Measurements from ENCODE around the gene HRH2.

Gene HRH2

DNA sequence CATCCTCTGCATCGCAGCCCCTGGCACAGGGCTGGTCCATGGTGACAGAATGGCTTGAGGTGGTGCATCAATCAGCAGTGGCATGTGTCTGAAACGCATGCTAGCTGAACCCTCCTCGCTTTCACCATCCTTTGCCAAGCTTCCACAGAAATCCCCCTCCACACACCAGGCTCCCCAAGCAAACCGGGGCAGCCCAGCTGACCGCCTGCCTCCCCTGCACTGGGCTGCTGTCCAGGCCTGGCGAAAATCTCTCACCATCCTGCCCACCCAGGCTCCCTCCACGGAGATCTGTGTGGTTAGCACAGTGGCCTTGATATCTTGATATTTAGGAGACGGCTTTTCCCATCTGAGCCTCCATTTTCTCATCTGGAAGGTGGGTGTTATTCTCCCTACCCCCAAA lies 905 bp upstream of the HRH2 start:
- H3K27ac ChIP-seq, result no peak overlapping the region
- TF ChIP-seq CTCF (conservative IDR thresholded peaks at IDR 0.05), result no peak

GRCh38 chr5:175658299-175659145 lies 651 bp downstream of the HRH2 start:
- H3K27ac ChIP-seq, result no peak overlapping the region
- TF ChIP-seq CTCF (conservative IDR thresholded peaks at IDR 0.05), result no peak

DNA sequence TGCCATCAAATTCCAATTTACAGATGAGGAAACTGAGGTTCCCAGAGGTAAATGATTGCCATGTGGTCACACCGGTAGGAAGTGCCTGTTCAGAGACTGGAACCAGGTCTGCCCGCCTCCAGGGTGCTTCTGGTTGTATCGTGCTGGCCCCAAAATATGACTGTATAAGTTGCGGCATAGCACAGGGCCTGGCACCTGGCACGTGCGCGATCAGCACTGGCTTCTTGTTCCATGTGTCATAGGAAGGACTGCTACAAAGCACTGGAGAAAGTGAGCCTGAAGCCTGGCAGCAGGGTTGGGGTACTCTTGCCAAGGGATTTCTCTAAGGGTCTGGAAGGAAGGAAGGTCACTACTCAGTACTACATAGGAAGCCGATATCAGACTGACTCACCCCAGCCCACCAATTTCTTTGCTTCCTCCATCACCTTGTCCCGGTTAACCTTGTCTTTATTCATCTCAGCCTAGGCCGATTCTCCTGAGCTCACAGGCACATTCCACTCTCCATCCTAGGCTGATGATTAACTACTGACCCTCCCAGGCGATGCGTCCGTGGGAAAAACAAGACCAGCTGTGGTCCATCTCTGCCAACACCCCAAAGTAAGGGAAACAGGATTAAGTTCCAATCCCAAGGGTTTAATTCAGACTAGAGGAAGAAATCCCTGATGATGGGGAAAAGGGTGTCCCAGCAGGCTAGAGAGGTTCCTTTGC lies 1.8 kb downstream of the HRH2 start:
- H3K27ac ChIP-seq, result no peak overlapping the region

GRCh38 chr5:175663186-175664184 lies 5.6 kb downstream of the HRH2 start:
- no peak overlapping the region for H3K27ac ChIP-seq
- no peak for TF ChIP-seq CTCF (conservative IDR thresholded peaks at IDR 0.05)

More for the DNA sequence above, 1.8 kb downstream of the HRH2 start:
- TF ChIP-seq CTCF (conservative IDR thresholded peaks at IDR 0.05), result no peak

- no peak for TF ChIP-seq CTCF (conservative IDR thresholded peaks at IDR 0.05)
- no peak overlapping the region for H3K27ac ChIP-seq
Observed at GRCh38 chr5:175664723-175665122, 6.9 kb downstream of the HRH2 start.

DNA sequence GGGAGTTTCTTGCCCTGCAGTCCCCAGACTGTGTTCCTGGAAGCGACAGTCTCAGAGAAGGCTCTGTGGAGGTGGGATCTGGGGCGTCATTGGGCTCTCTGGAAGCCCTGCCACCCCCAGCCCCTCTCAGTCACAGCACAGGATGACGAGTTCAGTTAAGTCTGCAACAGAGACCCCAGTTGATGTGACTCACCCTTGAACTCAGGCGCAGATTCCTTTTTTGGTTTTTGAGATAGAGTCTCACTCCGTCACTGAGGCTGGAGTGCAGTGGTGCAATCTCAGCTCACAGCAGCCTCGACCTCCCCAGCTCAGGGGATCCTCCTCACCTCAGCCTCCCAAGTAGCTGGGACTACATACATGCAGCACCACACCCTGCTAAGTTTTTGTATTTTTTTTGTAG lies 8.3 kb downstream of the HRH2 start:
- H3K27ac ChIP-seq, result no peak overlapping the region
- TF ChIP-seq CTCF (conservative IDR thresholded peaks at IDR 0.05), result no peak
